CD4-positive, alpha-beta T cell treated with Interferon gamma for 1 hour (primary cell): Measurements from ENCODE around the gene GALC.

ENCODE experiments used
- DNase-seq: peaks from one replicate; pipeline ENCODE4 v3.0.0-alpha.2; 2020

Gene GALC

DNA sequence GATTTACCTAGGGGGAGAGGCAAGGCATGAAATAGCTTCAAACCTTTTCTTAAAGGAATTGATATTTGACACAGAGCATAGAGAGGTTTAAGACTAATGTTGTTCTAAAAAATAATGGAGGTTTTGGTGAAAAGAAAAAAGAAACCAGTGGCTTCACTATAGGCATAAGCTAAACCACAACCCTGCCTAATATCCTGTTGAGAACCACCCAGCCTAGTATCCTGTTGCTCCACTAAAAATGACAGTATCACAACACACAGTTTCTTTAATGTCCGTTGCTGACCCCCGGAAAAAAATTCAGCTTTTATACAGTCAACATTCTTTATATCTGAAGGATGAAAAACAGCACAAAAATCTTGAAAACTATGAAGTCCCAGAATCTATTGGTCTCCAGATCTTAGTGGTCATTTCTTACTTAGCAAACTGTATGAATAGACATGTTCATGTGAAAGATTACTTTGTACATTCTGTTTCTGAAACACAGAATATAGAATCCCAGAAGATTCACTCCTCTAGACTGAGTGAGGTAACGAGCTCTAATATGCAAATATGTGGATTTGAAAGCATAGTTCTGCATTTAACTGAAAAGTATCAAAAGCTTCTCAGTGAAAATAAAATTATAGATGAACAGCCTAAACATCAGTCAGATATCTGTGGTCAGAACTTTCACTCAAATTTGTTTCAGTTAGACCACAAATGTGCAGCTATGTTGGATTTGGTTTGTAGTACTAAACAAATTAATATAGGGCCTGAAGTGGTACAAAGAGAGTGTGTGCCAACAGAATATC is 40.5 kb downstream of the GALC start:
- DNase-seq: no peak

DNA sequence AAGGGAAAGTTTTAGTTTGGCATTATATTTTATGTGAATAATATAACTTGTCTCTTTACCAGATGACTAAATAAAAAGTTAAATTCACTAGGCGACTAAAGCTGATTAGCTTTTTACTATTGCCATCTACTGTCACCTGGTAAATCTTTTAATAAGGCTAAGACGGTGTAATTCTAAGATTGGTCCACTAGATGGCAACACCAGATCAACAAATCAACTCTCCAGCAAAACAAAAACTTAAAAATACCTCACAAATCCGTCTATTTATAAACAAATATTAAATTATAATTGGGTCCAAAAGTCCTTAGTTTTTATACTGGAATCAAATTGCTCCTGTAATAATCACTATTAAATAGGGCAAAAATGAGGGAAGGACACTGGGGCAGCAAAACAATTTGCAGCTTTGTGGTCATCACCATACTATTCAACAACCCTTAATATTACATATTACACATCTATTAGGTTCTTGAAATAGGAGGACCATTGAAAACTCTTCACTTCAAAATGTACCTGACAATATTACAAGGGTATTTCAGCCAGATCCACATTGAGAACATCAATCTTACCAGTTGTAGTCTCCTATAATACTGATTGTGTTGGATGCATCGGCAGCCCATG is 47.9 kb downstream of the GALC start:
- DNase-seq: no peak

DNA sequence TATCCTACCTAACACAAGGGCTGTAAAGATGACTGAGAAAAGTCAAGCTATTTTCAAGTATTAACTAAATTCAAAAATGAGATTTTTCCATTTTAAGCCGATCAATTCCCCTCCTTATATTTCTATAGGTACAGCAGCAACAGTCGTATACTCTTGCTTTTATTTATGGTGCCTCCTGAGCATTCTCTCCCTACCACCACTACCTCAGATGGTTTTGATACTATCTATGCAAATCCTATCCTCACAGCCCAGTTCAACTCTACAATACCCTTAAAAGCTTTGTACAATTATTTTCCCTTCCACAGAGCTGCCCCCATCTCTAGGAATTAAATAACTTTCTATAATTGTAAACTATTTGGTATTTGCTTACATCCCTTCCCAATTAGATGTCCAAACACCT is 52.1 kb downstream of the GALC start:
- no peak for DNase-seq

DNA sequence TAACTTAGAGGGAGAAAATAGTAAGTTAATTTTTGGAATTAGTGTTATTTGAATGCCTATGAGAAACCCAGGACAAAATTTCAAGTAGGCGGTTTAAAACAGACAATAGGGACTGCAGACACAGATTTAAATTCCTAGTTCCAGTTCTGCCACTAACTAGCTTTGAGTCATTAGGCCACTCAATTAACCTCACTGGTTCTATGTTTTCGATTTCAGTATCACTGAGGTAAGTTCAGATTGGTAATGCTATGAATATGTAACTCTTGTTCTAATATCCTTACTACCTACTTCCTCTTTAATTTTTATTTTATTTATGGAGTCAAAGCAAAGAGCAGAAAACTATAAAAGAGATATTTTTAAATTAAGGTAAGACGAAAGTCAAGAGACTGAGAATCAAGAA is 52.6 kb downstream of the GALC start:
- DNase-seq: no peak

DNA sequence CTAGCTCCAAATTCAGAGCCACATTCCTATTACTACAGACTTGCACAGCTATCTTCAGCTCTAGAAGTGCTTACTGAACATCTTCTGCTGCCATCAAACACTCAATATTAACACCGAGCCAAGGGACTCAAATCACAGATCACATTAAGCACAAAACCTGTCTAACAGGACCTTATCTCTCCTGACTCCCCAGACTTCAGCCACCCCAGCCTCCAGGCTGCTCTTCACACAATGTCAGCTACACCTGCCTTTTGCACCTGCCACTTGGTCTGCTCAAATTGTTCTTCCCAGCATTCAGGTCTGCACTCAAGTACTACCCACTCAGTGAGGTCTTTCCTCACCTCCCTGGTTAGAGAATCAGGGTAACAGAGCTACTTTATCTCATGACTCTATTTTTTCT is 57.1 kb downstream of the GALC start:
- no peak for DNase-seq

DNA sequence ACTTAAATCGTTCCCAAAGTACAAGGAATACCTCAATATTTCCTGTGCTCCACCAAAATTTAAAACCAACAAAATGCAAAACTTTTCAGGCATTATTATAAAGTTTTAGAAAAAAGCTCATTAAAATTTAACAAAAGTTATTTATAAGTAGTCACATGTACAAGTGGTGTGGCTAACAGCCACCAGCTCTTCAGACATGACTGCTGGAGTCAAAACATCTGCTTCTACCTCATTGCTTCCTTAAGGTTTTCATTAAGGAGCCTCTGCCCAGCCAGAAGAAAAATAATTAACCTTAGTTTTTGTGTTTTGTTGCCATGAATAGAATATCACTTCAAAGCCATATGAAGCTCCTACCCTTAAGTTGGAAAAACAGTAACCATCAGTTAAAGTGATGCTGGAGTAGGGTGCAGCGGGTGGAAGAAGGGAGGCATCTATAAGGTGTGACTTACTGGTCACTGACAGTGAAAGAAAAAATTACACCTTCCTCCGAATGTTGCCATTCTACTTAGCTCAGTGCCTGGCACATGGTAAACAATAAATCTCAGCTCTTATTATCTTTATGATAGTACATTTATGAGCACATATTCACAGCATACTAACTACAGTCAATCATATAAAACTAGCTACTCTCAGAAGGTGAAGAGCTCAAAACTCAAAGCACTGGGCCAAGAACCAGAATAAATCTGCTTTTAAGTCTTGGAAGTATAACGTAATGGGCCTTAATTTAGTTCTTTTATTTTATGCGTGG is 57.7 kb downstream of the GALC start:
- no peak for DNase-seq

DNA sequence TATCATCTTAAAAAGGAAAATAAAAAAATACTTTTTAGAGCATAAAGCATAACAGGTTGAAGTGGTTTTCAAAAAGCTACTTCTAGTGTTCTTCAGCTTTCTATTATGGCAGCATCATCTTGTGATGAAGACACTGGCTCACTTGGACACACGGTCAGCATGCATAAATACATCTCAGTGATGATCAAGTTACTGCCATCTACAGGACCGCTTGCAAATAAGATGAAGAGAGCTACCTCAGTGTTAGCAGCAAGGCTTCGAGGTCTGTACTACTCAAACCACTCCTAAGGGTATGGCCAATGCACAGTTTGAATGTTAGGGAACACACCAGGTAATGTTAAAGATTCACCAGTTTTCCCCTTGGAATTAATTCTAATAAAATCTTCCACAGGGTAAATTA is 58.8 kb downstream of the GALC start:
- no peak for DNase-seq

DNA sequence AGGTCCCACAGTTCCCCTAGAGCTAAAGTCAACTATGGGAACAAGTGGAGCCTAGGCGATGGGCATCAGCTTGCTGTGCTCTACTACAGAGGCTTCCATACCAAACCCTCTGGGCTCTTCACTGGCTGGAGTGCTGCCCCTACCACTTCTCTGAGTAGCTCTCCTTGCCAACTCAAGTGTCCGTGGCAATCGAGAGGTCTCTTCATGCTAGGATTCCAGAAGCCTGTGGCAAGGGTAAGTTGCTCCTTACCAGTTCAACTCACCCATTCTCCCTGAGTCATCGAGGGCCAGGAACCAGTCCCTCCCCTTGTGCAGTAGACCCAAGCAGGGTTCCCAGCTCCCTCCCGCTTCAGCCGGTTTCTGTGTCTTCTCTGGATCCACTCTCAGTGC is 76.1 kb downstream of the GALC start:
- DNase-seq: no peak

DNA sequence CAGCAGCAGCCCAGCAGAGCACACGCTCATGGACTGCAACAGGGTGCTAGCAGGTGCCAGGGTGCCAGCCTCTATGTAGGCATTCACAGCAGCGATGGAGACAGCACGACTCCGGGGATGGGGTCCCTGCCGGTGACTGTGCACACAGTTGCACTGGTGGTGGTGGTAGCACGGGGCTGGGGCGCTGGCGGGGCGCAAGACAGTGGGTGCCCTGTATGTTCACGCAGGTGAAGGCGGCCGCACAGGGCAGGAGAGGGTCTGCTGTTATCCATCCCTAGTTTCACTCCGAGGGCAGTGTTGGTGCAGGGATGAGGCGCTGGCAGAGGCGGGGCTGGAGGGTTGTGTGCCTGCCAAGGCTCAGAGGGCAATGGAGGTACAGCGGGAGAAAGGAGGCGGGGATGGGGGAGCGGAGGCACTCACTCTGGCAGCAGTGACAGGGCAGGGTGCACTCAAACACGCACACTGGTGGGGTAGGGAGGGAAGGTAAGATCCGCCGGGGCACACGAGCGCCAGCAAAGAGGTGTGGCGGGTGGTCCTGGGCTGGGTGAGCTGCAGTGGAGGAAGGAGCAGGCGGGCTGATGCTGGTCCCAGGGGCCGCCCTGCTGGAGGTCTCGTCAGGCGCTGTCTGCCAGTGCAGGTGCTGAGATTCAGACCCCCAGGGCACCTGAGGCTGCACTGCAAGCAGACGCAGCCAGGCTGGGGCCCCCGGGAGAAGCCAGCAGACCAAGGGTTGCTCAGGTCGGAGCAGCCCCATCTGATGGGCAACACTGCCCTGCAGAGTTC is 76.7 kb downstream of the GALC start:
- DNase-seq: no peak

DNA sequence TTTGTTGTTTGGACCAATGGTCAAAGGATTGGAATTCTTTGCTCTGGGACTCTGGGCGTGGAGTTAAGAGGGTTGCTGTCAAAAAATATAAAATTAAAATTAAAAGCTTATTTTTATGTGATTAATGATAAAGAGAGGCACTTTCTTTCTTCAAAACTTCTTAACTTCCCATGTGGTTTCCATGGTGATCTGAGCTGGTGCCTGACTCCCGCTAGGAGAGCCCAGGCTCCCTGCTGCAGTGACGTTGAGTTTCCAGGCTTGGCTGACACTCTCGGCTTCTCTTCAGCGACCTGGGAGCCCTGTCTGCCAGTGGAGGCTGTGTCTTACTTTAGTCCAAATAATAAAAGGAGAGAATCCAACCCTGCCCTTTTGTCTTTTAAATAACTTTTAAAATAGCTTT is 84.4 kb downstream of the GALC start:
- no peak for DNase-seq

DNA sequence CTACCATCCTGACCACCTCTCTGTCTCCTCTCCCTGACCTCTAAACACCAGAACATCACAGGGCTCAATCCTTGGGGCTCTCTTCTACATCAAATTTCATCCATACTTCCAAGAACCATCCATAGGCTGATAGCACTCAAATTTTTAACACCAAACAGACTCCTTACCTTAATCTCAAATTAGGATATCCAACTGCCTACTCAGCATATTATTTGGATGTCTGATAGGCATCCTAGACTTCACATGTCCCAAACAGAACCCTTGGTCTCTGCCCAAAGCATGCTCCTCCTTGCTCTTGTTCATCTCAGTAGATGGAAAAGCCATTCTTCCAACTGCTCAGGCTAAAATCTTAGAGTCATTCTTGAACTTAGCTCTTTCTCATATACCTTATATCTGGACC is 91.3 kb downstream of the GALC start:
- no peak for DNase-seq

DNA sequence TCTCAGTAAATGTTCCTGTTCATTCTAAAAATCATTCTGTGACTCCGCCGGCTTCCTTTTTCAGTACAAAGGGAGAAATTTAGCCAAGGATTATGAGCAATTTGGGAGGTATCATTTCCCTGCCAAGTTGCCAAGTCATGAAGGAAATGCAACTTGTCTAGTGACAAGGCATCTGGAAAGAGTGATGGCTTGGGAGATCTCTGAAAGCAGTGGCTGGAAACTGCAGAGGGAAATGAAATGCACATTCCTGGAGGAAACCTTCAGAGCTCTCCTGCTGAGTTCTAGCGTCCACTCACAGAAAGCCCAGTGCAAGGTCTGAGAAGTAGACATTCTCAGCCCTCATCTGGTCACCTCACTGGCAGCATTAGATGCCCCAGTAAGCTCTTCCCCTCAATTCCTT is 91.7 kb downstream of the GALC start:
- DNase-seq: no peak

DNA sequence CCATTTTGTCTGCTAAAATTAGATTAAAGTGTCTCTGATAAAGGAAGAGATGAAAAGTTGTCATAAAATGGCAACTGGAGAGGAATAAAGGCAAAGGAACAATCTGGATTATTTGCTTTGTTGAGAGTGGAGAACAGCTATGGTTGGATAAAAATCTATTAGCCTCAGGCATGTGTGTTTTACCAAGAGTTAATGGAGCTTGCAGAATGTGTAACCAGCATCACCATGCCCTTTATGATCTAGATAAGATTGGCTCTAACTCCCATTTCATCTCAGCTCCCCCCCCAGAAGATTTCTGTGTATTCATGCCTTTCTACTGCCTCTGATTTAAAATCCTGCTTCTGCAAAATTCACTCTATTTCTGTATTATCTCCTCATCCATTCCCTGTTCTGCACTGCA is 93.8 kb downstream of the GALC start:
- DNase-seq: no peak

DNA sequence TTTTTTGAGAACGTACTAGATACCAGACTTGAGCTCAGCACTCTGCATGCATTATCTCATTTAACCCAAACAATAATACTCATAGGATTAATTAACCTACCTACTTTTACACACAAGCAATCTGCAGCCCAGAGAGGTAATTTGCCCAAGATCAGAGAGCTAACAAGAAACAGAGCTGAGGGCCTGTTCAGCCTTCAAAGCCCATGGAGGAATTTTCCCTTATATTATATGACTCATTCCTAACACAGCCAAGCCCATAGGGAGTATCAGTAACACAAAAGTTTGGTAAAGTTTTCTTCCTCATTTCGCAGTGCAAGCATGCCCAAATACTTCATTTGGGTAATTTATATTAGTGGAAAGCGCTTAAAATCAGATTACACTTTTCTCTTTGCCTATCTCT is 94.7 kb downstream of the GALC start:
- DNase-seq: no peak

DNA sequence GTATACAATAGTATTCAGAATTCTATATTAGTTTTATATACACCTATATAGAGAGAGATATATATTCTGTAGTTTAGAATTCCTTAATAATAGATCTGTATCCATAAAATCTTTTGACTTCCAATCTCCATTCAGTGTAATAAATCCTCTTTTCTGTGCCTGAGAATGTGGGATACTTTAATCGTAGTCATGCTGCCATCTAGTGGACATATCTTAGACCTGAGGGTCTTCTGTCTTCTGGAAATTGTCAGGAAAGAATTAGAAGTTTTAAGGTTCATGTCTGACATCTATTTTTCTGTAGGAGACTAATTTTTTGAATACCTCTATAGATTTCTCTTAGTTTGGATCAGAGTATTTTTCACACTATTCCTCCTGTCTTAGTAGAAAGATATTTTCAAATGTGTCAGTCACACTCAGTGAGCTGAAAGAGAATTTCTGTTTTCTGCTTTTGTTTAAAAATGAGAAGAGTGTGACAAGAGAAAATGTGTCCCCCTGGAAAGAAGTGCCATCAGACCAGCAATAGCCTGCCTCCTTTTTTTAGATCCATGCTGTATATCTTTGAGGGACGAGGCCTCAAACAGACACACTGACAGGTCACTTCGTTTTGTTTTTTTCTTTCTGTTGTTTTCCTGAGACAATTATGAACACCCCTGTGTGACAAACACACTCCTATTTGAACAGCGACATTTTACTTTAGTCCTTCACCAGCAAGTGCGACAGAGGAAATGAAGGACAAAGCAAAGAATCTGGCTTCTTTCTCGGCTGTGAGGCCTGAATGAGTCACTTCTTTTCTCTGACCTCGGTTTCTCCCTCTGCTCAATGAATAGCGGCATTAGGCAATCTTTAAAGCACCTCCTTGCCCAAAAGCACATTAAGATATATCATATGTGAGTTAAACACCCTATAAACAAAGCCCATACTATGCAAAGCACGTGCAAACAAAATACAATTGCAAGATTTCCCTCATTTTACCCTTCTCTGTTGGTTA is 96.3 kb downstream of the GALC start:
- no peak for DNase-seq

DNA sequence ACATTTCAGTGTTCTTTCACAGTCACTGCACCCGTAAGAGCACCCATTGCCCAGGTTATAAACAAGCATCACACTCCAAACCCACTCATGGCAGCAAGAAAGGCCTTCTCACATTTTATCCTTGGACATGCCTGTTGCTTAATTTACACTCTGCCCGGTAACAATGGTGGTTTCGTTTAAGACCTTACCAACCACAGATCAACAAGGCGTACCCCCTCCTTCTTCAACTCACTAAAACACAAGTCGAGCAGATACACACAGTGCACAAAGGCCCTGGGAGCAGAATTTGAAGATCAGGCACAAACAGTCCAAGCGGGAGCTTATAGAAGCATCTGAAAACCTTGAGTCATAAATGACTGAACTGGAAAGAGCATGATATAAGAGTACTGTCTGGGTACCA is 98.1 kb downstream of the GALC start:
- no peak for DNase-seq

DNA sequence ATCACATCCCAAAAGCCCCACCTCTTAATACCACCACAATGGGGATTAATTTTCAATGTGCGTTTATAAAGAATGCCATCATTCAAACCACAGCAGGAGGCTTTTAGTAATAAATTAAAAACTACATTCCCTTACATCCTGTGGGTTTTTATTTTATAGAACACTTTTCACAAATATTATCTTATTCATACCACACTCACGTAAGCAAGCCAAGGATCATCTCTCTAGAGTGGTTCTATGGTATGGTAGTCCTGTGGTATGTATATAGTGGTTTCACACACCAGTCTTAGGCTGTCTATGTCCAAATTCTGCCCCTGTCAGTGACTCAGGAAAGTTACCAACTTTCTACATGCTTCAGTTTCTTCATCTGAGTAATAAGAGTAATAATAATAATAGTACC is 100.2 kb downstream of the GALC start:
- DNase-seq: no peak

DNA sequence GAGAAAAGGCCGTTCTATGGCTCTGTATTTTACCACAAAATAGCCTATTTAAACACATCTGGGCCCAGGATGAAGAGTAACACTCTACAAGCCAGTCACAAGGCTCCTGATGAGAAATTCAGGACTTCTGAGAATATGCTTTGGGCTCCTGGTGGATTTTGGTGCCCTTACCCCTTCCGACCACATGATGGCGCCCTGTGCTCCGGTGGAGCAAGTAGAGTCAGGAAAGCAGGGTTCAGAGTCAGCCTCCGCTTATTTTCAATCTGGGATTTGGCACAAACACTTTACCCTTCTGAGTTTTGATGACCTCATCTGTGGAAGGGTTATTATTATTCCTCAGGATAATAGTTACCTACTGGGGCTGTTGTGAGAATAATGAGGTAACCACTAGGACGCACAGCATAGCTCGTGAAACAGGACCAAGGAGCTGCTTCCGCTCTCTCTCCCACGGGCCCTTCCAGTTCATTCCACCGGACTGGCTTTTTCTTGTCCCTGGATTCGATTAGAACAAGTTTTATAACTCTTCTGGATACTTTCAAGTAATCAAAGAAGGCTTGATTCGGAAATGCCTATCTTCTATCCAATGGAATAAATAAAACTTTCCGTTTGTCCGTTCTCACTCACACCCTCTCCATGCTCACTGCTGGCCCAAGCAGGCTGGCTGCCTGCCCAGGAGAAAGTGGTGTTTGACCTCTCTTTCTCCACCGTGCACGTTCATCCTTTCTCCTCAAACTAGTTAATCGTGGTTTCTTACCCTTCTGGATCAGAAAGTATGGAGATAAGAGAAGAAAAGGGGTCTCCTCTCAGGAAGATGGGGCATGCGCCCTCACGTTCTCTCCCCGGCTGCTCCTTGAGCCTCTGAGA is 104.6 kb downstream of the GALC start:
- DNase-seq: no peak

DNA sequence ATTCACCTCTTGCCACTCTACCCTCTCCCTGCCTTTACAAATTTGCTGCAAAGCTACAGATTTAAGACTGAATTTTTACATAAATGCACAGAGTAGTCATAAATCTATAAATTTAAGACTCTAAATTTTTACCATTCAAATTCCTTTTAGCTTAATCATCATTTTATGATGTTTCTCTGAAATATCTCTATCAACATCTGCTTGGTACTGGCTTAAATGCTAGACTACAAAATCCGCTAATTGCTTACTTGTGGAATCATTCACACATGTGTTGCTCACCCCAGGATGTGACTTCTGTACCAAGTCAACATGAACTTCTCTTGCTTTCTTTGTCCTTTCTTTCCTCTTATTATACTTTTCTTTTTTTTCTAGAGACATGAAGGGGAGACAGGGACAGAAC is 109.2 kb downstream of the GALC start:
- DNase-seq: no peak
